ENCODE data around the gene CAMK2N1.

CAMK2N1 gene

DNA sequence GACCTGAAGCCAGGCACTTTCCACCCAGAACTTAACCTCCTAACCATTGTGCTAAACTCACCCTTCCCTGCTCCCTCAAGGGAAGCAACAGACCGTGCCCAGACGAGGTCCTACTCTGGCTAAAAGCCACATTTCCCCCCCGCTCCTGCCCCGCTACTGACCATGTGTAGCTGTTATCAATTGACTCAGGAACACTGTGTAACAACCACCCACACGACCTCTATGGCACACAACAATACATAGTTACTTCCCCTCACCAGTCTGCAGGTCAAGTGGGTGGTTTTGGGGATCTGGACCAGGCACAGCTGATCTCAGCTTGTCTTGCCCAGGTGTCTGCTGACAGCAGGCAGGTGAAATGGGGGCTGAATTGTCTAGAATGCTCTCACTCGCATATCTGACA is 40.1 kb downstream of the CAMK2N1 start:
- DNase-seq (ENCODE audit: low read depth in 2 of 2) = no peak

DNA sequence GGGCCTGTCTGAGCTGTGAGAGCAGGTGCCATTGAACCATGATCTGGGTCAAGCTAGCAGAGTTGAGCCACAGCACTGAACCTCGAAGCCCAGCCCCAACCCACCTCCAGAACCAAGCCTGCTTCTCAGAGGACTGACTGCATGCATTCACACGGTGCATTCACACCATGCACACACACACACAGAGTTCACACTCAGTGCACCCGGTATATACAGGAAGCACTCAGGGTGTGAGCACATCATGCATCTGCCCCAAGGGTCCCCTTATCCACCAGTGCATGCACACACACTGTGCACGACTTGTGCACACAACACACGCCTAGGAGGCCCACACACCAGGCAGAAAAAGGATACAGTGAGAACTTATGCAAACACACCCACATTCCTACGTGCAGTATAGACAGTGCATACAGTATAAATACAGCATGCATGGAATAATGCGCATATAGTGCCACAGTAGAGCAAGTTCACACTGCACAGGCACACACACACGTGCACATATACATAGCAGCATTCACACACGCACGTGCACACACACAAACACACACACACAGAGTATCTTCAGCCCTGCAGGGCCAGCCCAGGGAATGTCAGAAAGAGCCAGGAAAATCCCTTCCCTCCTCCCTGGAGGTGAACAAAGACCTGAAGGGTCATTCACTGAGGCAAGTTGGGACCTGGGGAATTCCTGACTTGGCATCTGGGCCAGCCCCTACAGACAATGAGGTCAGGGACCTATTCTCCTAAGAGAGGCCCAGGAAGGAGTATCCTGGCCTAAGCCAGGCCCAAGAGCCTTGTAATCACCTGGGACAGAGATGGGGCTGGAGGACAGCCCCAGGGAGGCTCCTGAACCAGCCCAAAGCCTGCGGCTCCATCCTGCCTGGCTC is 42.1 kb downstream of the CAMK2N1 start:
- no peak for DNase-seq (ENCODE audit: low read depth in 2 of 2)

DNA sequence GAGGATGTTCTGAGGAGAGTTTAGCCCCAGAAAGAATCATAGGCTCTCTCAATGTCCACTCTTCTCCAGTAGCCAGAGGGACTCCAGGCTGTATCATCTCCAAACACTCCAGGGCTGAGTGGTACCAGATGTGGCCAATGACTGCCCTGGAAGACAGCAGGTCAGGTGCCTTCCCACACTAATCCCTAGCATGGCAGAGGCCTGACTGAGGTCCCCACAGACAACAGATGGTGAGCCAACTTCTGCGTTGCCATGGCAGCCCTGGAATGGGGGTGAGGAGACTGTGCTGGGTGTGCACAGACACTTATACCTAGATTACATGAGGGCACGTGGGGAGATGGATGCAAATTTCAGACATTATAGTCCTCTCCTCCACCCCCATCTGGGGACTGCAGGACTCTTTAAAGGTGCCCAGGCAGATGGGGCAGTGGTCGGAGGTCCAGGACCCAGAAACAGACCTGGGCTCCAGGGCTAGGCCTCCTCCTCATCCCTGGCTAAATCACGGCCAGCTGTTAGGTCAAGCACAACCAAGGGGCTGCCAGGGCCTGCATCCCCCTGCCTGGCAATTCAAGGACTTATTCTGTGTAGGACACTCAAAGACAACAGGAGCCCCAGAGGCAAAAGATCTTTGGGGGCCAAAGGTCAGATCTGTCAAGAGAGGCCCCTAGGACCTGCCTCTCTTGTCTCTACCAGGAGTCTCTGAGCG is 42.9 kb downstream of the CAMK2N1 start:
- DNase-seq (ENCODE audit: low read depth in 2 of 2) = no peak

DNA sequence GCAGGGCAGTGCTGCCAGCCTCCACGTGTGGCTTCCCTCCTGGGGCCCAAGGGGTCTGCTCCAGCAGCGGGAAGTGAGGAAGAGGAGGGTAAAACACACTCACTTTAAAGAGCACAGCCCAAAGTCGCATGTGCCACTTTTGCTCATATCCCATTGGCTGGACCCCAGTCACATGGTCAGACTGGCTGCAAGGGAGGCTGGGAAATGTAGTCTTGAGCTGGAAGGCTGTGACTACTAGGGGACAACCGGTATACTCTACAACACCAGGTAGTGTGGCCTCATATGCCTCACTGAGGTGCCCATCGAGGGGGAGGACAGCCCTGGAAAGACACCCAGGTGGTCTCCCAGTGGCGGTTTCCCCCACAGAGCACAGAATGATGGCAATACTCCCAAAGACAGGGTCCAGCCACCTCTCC is 45.2 kb downstream of the CAMK2N1 start:
- peak; percentile 17 to 52 for DNase-seq (ENCODE audit: low read depth in 2 of 2)

DNA sequence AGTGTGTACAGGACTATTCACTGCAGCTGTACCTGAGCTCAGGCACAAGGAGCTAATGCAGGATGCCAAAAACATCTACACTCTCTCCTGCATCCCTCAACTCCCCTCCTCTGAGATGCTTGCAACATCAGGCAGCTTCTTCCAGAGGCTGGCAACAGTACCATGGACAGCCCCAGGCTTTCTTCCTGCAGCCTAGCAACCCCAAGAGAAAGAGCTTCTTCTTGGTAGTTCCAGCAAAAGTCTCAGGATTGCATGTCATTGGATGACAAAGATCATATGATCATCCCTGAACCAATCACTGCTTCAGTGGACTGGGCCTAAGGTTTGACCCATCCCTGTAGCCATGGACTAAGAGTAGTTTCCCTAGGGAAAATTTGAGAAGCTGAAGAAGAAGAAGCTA is 46.7 kb downstream of the CAMK2N1 start:
- DNase-seq (ENCODE audit: low read depth in 2 of 2) = no peak

DNA sequence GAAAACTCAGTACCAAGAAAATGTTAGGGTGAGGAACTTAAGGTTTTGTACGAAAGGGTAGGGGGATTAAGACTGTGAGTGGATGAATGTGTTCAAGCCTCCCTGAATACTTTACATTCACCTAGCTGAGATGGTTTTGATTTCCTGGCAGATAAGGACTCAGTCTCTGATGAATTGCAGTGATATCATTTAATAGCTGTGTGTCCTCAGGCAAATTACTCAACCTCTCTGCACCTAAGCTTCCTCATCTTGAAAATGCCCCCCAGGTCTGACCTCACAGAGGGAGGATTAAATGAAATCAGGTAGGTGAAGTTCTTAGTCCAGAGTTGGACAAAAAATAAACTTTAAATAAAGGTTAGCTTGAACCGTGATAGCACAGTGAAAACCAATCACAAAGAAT is 48.4 kb downstream of the CAMK2N1 start:
- DNase-seq (ENCODE audit: low read depth in 2 of 2) = no peak

DNA sequence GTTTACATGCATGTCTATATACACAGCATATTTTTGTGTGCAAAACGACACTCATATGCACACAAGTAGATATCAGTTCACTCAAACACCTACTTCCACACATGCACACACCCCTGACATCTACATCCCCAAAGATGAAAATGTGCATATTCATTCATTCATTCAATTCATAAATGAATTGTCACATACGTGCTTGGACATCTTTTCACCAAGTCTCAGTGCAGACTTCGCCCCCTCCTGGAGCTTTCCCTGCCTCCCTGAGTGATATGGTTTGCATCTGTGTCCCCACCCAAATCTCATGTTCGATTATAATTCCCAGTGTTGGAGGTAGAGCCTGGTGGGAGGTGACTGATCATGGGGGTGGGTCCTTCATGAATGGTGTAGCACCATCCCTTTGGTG is 53.1 kb downstream of the CAMK2N1 start:
- no peak for DNase-seq (ENCODE audit: low read depth in 2 of 2)

All from stimulated activated CD4-positive, alpha-beta T cell treated with anti-CD3 and anti-CD28 coated beads, Interleukin-4, amount 100 ng/mL, for 48 hours (primary cell).